HG02759 (cell line): ENCODE data around the gene PPP2R2D.
A peak's percentile ranks its signal among the peaks of the same experiment; 100 is the strongest.
"Not testable (repeated sequence)": the region's sequence is repeated elsewhere in the genome, so short reads cannot be mapped to it uniquely, and the experiment has no call there.

ENCODE experiments used
- ATAC-seq: cut with Tn5 transposase; IDR thresholded peaks from one replicate; pipeline ENCODE4 v1.9.1; 2021; ENCODE audit warnings: mild to moderate bottlenecking, moderate library complexity; ENCODE audit not compliant: unreplicated experiment

The PPP2R2D gene

DNA sequence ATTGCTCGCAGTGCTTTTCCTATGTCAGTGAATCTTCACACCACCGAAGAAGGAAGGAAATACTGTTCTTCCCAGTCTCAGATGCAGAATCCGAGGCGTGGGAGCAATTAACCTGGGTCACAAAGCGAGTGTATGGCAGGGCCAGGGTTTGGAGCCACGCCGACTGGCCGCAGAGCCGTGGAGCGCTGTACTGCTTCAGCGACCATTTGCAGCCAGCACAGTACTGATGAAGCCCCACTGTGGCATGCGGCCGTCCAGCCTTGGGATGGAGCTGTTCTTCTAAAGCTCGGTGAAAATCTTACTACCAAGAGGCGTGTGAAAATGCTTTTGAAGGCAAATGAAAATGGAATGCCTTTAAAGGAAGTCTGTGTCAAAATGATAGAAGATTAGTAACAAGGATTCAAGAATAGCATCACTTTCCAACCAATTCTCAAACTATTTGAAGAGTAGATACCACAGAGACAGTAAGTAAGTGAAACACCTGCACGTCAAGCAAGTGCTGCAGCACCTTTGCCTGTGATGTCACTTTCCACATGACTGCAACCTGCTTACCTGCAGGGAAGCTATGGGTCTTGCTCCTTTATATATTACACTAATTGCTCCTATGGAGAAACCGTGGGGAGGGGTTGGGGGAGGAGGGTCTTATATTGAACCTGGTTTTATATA is 4.9 kb downstream of the PPP2R2D start:
- no peak for ATAC-seq

DNA sequence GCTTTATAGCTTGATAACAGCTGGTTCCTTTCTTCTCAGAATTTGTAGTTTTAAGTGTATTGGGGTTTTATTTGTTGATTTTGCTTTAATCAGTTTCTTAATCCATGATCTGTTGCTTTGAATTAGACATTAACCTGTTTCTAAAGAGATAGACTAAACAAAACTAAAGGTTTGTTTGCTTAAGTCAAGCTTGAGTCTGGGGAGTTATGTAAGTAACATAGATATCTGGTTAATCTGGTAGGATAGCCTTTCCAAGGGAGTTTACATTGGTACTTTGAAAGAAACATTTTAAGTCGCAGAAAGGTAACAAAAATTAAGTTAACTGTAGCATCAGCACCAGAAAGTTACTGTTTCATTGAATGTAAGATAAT is 5.4 kb downstream of the PPP2R2D start:
- ATAC-seq: no peak

GRCh38 chr10:131907679-131908078 is 6.9 kb downstream of the PPP2R2D start:
- ATAC-seq: no peak

DNA sequence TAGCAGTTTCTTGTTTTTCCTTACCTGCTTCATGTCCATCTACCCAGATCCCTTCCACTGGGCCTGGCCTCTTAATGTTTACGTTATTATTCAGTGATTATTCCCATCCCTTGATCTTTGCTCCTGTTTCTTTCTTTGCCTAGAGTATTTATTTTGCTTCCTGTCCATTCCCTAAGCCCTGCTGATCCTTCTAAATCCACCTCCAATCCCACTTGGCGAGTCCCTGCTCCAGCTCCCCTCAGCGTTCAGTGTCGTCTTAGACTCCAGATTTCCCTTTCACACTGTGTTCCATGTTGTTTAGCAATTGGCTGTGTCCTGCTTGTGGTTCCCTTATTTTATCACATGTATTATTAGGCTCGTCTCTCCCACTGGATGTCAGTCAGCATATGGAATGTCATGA is 7.3 kb downstream of the PPP2R2D start:
- ATAC-seq: no peak

DNA sequence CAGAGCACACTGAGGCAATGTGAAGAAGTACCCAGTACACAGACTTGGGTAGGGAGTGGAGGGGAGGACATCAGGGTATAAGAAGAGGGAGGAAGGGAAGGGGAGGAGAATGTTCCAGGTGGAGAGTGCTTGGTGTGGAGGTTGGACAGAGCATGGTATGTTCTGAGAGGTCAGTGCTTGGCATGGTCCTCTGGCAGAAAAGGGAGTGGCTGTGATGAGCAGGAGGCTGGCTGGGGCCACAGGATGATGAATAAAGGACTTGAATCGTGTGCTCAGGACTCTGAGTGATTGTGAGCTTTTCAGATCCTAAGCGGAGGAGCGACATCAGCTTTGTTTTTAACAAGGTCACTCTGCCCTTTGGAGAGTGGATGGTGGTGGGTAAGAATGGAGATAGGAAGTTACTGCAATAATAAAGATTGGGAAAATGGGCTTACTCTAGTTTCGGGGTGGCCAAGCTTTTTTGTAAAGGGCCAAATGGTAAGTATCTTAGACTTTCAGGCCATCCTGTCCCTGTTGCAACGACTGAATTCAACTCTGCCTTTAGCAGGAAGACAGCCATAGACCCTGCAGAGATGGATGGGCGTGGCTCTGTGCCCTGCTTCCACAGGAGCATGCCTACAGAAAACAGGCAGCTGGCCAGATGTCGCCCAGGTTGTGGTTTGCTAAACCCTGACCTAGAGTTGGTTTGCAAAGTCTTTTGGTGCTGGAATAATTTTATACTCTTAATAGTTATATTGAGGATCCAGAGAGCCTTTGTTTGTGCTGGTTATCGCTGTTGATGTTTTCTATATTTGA is 8.4 kb downstream of the PPP2R2D start:
- no peak for ATAC-seq

- no peak for ATAC-seq
These were observed 9.1 kb downstream of the PPP2R2D start for GRCh38 chr10:131909929-131910328.

DNA sequence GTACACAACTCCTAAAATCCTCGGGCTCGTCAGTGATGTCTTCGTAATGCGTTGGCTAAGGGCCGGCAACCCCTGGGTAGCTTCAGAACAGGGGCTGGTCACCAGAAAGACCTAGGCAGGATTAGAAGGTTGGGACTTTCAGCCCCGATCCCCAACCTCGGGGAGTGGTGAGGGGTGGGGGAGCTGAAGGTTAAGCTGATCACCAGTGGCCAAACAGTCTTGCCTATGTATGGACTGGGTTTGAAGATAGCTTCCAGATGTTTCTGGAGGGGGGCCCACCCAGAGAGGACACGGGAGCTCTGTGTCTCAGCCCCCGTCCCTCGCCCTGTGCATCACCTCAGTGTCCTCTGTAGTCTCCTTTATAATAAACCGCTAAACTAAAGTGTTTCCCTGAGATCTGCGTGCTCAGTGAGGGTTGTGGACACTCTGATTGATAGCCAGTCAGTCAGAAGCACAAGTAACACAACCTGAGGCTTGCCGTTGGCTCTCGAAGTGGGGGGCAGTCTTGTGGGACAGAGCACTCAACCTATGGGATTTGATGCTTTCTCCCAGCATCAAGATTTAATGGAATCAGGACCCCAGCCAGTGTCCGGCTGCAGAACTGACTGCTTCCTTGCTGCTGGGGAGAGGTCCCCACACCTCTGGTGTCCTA is 10.0 kb downstream of the PPP2R2D start:
- no peak for ATAC-seq

DNA sequence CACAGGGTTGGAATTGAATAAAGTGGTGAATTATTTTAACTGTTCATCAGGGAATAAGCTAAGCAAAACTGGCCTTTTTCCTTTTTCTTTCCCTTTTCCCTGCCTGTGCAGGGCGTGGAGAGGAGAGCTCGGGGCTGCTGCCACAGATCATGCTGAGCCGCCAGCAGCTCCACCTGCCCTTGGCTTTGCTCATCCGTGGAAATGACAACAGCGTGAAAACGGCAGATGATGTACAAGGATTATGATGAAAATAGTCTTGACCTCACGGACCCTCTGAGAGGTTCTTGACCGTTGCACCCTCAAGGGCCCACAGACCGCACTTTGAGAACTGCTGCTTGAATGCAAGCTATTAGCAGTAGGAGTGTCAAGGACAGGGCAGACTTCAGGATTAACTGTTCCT is 10.6 kb downstream of the PPP2R2D start:
- ATAC-seq: no peak

DNA sequence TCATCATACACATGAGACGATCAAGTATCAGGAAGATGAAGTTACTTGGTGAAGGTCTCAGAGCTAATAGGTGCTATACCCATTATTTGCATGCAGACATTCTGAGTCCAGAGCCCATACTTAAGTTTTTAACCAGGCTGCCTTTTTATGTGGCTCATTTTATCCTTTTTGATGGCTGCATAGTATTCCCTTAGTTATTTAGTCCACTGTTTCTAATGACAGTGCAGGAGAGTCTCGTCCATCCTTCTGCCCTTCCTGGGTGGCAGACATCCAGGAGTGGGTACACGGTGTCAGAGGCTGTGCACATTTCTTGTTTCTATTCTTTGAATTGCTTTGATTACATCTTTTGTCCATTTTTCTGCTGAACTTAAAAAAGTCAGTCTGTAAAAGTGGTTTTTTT is 11.8 kb downstream of the PPP2R2D start:
- no peak for ATAC-seq

DNA sequence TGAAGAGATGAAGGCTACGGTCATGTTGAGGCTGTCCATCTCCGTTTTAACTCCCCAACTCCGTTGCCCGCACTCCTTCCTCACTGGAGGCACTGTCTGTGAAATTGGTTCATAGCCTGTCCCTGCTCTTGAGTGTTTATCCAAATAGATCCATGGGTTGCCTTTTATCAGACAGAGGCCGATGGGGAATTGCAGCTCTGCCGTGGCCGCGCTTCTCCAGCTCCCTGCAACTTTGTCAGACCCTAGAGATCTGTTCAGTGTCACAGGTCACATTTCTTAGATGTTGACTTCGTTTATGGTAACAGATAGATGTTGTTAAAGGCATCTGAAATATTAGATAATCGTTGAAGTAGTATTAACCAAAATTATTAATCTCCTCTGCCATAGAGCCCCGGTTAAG is 14.7 kb downstream of the PPP2R2D start:
- ATAC-seq: no peak

DNA sequence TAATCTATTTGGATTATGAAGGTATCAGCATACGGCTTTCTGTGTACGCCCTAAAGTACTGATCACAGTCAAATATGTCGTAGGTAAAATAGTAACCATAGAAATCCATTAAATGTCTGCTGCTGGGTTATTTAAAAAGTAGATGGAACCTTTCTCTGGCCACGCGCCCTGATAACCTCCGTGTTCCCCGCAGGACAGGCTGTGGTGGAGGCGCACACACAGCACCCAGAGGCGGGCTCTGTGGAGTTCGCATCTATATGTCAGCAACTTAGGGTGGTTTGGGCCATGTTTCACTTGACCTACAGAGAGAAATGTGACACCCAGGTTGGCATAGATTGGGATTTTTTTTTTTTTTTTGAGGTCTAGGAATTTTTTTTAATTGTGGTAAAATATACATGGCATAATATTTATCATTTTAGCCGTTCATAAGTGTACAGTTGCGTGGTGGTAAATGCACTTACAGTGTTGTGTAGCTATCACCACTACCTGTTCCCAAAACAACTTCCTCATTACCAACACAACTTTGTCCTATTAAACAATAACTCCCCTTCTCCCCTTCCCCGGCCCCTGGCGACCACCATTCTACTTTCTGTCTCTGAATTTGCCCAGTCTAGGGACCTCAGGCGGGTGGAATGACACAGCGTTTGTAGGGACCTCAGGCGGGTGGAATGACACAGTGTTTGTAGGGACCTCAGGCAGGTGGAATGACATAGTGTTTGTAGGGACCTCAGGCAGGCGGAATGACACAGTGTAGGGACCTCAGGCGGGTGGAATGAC is 15.4 kb downstream of the PPP2R2D start:
- ATAC-seq: no peak

DNA sequence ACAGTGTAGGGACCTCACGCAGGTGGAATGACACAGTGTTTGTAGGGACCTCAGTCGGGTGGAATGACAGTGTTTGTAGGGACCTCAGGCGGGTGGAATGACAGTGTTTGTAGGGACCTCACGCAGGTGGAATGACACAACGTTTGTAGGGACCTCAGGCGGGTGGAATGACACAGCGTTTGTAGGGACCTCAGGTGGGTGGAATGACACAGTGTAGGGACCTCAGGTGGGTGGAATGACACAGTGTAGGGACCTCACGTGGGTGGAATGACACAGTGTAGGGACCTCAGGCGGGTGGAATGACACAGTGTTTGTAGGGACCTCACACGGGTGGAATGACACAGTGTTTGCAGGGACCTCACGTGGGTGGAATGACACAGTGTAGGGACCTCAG is 16.0 kb downstream of the PPP2R2D start:
- ATAC-seq: not testable (repeated sequence)

DNA sequence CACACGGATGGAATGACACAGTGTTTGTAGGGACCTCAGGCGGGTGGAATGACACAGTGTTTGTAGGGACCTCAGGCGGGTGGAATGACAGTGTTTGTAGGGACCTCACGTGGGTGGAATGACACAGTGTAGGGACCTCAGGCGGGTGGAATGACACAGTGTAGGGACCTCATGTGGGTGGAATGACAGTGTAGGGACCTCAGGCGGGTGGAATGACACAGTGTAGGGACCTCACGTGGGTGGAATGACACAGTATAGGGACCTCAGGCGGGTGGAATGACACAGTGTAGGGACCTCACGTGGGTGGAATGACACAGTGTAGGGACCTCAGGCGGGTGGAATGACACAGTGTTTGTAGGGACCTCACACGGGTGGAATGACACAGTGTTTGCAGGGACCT is 16.7 kb downstream of the PPP2R2D start:
- not testable (repeated sequence) for ATAC-seq

DNA sequence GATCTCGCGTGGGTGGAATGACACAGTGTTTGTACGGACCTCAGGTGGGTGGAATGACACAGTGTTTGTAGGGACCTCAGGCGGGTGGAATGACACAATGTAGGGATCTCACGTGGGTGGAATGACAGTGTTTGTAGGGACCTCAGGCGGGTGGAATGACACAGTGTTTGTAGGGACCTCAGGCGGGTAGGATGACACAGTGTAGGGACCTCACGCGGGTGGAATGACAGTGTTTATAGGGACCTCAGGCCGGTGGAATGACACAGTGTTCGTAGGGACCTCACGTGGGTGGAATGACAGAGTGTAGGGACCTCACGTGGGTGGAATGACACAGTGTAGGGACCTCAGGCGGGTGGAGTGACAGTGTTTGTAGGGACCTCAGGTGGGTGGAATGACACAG is 18.7 kb downstream of the PPP2R2D start:
- not testable (repeated sequence) for ATAC-seq

DNA sequence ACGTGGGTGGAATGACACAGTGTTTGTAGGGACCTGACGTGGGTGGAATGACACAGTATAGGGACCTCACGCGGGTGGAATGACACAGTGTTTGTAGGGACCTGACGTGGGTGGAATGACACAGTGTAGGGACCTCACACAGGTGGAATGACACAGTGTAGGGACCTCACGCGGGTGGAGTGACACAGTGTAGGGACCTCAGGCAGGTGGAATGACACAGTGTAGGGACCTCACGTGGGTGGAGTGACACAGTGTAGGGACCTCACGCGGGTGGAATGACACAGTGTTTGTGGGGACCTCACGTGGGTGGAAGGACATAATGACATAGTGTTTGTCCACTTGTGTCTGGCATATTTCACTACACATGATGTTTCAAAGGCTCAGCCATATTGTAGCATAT is 19.3 kb downstream of the PPP2R2D start:
- no peak for ATAC-seq

GRCh38 chr10:131920693-131921092 is 19.9 kb downstream of the PPP2R2D start:
- no peak for ATAC-seq

DNA sequence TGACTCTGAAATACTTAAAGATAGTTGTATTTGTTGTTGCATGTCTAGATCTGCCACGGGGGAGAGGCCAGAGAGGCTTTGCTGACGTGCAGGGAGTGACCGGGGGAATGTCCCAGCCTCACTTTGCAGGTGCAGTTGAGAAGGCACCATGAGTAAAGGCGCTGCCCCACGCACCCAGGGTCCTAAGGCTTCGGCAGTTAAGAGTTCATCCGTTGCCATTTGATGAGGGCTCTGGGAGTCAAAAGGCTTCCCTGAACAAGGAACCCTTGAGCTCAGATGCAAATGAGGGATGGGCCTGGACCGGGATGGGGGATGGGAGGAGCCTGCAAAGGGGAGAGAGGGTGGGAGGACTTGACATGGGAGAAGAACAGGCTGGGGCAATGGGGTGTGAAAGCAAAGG is 20.4 kb downstream of the PPP2R2D start:
- peak; percentile 85 for ATAC-seq

- no peak for ATAC-seq
These were observed 22.4 kb downstream of the PPP2R2D start for GRCh38 chr10:131923038-131923756.

- ATAC-seq: no peak
These were observed 24.3 kb downstream of the PPP2R2D start for GRCh38 chr10:131925011-131925649.

DNA sequence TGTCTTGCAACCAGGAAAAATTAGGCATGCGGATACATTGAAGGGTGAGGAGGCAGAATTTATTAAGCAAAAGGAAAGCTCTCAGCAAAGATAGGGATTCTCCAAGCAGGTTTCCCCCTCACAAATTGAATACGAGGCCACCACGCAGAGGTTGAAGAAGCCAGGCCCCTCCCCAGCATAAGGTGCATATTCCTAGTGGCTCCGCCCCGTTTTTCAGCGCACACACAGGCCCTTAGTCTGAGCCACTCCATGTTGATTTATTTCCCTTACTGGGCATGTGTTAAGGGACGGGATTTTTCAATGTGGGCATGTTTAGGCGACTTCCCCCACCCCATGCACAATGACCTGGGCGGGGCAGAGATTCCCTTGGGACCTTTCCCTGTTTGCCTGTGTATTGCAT is 24.9 kb downstream of the PPP2R2D start:
- ATAC-seq: no peak
